SU-DHL-6 (cell line): ENCODE results near the gene MAGEA10.

Source experiments
- EZH2phosphoT487 ChIP-seq: fragments of 200-600 bp; sonication (generic), shearing (Covaris generic); conservative IDR thresholded peaks from 2 replicates; pipeline ENCODE4 v1.6.1; 2018; ENCODE audit warnings: mild to moderate bottlenecking, antibody characterized with exemption, low read length, moderate library complexity, mixed read lengths
- TF ChIP-seq, protein P1 (sequence below): fragments of 200-600 bp; sonication (generic); IDR thresholded peaks from one replicate; pipeline ENCODE4 v1.5.1; 2017; ENCODE audit warnings: antibody characterized with exemption, mild to moderate bottlenecking, low read length, moderate library complexity; ENCODE audit not compliant: insufficient read depth, poor library complexity, severe bottlenecking

DNA sequence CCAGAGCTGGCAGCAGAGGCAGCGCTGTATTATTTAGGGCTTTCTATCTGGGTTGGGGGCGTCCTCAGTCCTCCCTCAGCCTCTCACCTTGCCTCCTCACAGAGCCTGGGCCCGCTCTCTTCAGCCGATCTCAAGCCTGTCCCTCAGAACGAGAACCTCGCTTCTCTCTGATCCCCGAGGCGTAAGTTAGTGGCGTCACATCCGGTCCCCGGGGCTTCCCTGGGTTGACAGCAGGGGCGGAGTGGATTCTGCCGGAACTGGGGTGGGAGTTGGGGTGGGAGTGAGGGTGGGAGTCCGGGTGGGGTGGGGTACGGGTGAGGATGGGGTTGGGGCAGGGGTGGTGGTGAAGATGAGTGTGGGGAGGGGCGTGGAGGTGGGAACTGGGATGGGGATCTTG, at the start of gene MAGEA10:
- TF ChIP-seq, protein P1, sequence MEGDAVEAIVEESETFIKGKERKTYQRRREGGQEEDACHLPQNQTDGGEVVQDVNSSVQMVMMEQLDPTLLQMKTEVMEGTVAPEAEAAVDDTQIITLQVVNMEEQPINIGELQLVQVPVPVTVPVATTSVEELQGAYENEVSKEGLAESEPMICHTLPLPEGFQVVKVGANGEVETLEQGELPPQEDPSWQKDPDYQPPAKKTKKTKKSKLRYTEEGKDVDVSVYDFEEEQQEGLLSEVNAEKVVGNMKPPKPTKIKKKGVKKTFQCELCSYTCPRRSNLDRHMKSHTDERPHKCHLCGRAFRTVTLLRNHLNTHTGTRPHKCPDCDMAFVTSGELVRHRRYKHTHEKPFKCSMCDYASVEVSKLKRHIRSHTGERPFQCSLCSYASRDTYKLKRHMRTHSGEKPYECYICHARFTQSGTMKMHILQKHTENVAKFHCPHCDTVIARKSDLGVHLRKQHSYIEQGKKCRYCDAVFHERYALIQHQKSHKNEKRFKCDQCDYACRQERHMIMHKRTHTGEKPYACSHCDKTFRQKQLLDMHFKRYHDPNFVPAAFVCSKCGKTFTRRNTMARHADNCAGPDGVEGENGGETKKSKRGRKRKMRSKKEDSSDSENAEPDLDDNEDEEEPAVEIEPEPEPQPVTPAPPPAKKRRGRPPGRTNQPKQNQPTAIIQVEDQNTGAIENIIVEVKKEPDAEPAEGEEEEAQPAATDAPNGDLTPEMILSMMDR: no peak
- TF ChIP-seq EZH2phosphoT487: no peak
